ENCODE measurements around the gene HGFAC. TPM values are rescaled to one million over a fixed set of nuclear protein-coding genes. Genes with fewer than 3 reads are reported as not detected.

Gene HGFAC
- total RNA-seq, 1 donor: not detected

- TF ChIP-seq CTCF (IDR thresholded peaks at IDR 0.05; ENCODE audit: insufficient read depth, low read length): no peak
- H3K4me3 ChIP-seq (ENCODE audit: low read depth, low read length): no peak overlapping the region
- DNase-seq (ENCODE audit: low read depth): no peak
Measured at GRCh38 chr4:3446631-3447320, 5.0 kb downstream of the HGFAC start.

GRCh38 chr4:3447431-3448395 is 5.9 kb downstream of the HGFAC start:
- DNase-seq (ENCODE audit: low read depth): no peak
- TF ChIP-seq CTCF (IDR thresholded peaks at IDR 0.05; ENCODE audit: insufficient read depth, low read length): no peak
- H3K4me3 ChIP-seq (ENCODE audit: low read depth, low read length): no peak overlapping the region

- no peak overlapping the region for H3K4me3 ChIP-seq (ENCODE audit: low read depth, low read length)
- no peak for DNase-seq (ENCODE audit: low read depth)
- no peak for TF ChIP-seq CTCF (IDR thresholded peaks at IDR 0.05; ENCODE audit: insufficient read depth, low read length)
Measured at GRCh38 chr4:3449047-3449573, 7.3 kb downstream of the HGFAC start.

- TF ChIP-seq CTCF (IDR thresholded peaks at IDR 0.05; ENCODE audit: insufficient read depth, low read length): no peak
- no peak overlapping the region for H3K4me3 ChIP-seq (ENCODE audit: low read depth, low read length)
- DNase-seq (ENCODE audit: low read depth): no peak
Measured at GRCh38 chr4:3449574-3450534, 8.1 kb downstream of the HGFAC start.

GRCh38 chr4:3450643-3451042 is 8.9 kb downstream of the HGFAC start:
- DNase-seq (ENCODE audit: low read depth): no peak
- TF ChIP-seq CTCF (IDR thresholded peaks at IDR 0.05; ENCODE audit: insufficient read depth, low read length): no peak

GRCh38 chr4:3451956-3452355 is 10.2 kb downstream of the HGFAC start:
- peak; percentile 55 for DNase-seq (ENCODE audit: low read depth)
- TF ChIP-seq CTCF (IDR thresholded peaks at IDR 0.05; ENCODE audit: insufficient read depth, low read length): no peak
- no peak overlapping the region for H3K4me3 ChIP-seq (ENCODE audit: low read depth, low read length)

More at GRCh38 chr4:3450643-3451042, 8.9 kb downstream of the HGFAC start:
- no peak overlapping the region for H3K4me3 ChIP-seq (ENCODE audit: low read depth, low read length)

Data from fibroblast of the aortic adventitia (primary cell).